Nephron (organoid): ENCODE data around the gene TPK1.
A peak's percentile ranks its signal among the peaks of the same experiment; 100 is the strongest.

ENCODE experiments used
- H3K27ac Mint-ChIP-seq, 3 experiments: 2 replicates each; pipeline ENCODE4 v1.8.0; 2020; ENCODE audit warnings: mixed read lengths in 3 of 3, mild to moderate bottlenecking in 2 of 3, moderate library complexity in 1 of 3
- H3K27me3 Mint-ChIP-seq: 2 replicates; pipeline ENCODE4 v1.8.0; 2021; ENCODE audit warnings: low read depth, mild to moderate bottlenecking, moderate library complexity, mixed read lengths
- H3K36me3 Mint-ChIP-seq: 2 replicates; pipeline ENCODE4 v1.8.0; 2020; ENCODE audit warnings: low read depth, mixed read lengths
- H3K4me1 Mint-ChIP-seq: 2 replicates; pipeline ENCODE4 v1.8.0; 2020; ENCODE audit warnings: mixed read lengths
- H3K4me3 Mint-ChIP-seq, 3 experiments: 2 replicates each; pipeline ENCODE4 v1.8.0; 2020; ENCODE audit warnings: mild to moderate bottlenecking in 3 of 3, mixed read lengths in 3 of 3, moderate library complexity in 2 of 3
- H3K9me3 Mint-ChIP-seq: 2 replicates; pipeline ENCODE4 v1.8.0; 2020; ENCODE audit warnings: mixed read lengths
- TF ChIP-seq, protein P1 (sequence below), 3 experiments: fragments of 200-600 bp; sonication (generic); IDR thresholded peaks; one replicate each; pipeline ENCODE4 v1.5.0; 2021; ENCODE audit warnings: antibody characterized with exemption in 3 of 3; ENCODE audit not compliant: unreplicated experiment in 3 of 3

Gene TPK1

GRCh38 chr7:144761493-144761892 lies 74.4 kb downstream of the TPK1 start:
- Mint-ChIP-seq H3K4me1 (no peaks in the 10 kb centered on the region), H3K27ac (peak overlapping the region in 1 of 3 experiments; percentile 30), H3K36me3 (no peaks in the 10 kb centered on the region), H3K27me3 (no peaks in the 10 kb centered on the region), H3K4me3 (no peak overlapping the region), H3K9me3 (no peaks in the 10 kb centered on the region)
- TF ChIP-seq, protein P1, sequence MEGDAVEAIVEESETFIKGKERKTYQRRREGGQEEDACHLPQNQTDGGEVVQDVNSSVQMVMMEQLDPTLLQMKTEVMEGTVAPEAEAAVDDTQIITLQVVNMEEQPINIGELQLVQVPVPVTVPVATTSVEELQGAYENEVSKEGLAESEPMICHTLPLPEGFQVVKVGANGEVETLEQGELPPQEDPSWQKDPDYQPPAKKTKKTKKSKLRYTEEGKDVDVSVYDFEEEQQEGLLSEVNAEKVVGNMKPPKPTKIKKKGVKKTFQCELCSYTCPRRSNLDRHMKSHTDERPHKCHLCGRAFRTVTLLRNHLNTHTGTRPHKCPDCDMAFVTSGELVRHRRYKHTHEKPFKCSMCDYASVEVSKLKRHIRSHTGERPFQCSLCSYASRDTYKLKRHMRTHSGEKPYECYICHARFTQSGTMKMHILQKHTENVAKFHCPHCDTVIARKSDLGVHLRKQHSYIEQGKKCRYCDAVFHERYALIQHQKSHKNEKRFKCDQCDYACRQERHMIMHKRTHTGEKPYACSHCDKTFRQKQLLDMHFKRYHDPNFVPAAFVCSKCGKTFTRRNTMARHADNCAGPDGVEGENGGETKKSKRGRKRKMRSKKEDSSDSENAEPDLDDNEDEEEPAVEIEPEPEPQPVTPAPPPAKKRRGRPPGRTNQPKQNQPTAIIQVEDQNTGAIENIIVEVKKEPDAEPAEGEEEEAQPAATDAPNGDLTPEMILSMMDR (IDR thresholded peaks at IDR 0.05; ENCODE audit: unreplicated experiment in 3 of 3) = no peak

DNA sequence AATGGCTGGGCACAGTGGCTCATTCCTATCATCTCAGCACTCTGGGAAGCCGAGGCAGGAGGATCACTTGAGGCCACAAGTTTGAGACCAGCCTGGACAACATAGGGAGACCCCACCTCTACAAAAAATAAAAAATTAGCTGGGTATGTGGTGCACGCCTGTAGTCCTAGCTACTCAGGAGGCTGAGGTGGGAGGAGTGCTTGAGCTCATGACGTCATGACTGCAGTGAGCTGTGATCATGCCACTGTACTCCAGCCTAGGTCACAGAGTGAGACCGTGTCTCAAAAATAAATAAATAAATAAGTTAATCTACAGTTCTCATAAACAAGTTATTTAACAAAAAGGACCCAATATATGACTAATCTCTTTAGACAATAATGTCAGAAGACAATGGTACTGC lies 76.2 kb downstream of the TPK1 start:
- peaks cover 7% of the 10 kb centered on the region for H3K9me3 Mint-ChIP-seq
- no peak overlapping the region for H3K4me3 Mint-ChIP-seq
- no peak overlapping the region for H3K27ac Mint-ChIP-seq
- H3K27me3 Mint-ChIP-seq = no peaks in the 10 kb centered on the region
- TF ChIP-seq, protein P1 (IDR thresholded peaks at IDR 0.05; ENCODE audit: unreplicated experiment in 3 of 3) = no peak
- H3K36me3 Mint-ChIP-seq = no peaks in the 10 kb centered on the region
- no peaks in the 10 kb centered on the region for H3K4me1 Mint-ChIP-seq

DNA sequence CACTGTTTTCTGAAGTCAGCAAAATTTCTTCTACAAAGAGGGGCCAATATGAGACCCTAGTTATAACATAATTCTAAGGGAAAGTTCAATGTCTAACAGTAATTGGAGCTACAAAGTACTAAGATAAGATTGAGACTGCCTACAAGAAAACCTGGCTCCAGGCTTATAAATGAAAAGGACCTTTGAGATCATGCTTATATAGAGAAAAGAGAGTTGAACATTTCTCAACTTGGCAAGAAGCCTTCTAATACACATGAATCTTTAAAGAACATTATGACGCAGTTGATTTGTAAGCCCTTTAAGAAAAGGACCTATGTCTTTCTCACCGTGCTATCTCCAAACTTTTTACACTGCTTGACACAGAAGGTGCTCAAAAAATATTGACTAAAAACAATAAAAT lies 87.9 kb downstream of the TPK1 start:
- Mint-ChIP-seq H3K36me3 (no peaks in the 10 kb centered on the region), H3K27ac (peak overlapping the region in 2 of 3 experiments; percentile 41 to 83), H3K27me3 (no peaks in the 10 kb centered on the region), H3K4me1 (peaks cover 7% of the 10 kb centered on the region), H3K4me3 (no peak overlapping the region), H3K9me3 (peaks cover 12% of the 10 kb centered on the region)
- TF ChIP-seq, protein P1 (IDR thresholded peaks at IDR 0.05; ENCODE audit: unreplicated experiment in 3 of 3) = no peak

DNA sequence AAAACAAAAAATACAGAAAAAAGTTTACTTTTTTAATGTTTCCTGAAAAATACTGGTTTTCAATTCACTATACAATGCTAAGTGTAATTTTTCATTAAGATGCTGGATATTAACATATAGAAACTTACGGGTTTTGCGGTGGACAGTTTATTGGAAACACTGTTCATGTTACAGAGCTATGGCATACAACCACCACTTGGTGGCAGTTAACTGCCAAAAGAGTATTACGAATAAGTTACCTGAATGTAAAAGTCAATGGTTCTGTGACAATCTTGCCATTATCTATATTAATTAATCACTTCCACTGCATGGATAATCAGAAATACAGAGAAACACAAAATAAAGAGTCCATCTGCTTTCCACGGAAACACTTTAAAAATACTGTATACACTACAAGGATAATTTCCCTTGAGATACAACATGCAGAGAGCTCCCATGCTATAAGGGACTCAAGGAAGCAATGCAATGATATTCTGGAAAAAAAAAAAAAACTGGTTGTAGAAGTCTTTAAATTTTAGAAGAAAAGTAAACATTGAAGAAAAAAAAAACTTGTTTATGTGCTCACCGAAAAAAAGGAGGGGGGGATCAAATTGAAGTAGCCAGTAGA lies 97.0 kb downstream of the TPK1 start:
- no peak overlapping the region for H3K4me3 Mint-ChIP-seq
- H3K36me3 Mint-ChIP-seq = no peaks in the 10 kb centered on the region
- peaks cover 8% of the 10 kb centered on the region for H3K4me1 Mint-ChIP-seq
- TF ChIP-seq, protein P1 (IDR thresholded peaks at IDR 0.05; ENCODE audit: unreplicated experiment in 3 of 3) = peak; percentile 65 to 68 (median 66)
- no peaks in the 10 kb centered on the region for H3K9me3 Mint-ChIP-seq
- no peaks in the 10 kb centered on the region for H3K27me3 Mint-ChIP-seq
- no peak overlapping the region for H3K27ac Mint-ChIP-seq

GRCh38 chr7:144738146-144738545 lies 97.7 kb downstream of the TPK1 start:
- Mint-ChIP-seq H3K27ac (no peak overlapping the region), H3K4me1 (peaks cover 8% of the 10 kb centered on the region), H3K27me3 (no peaks in the 10 kb centered on the region), H3K9me3 (no peaks in the 10 kb centered on the region), H3K4me3 (no peak overlapping the region), H3K36me3 (no peaks in the 10 kb centered on the region)
- TF ChIP-seq, protein P1 (IDR thresholded peaks at IDR 0.05; ENCODE audit: unreplicated experiment in 3 of 3) = no peak

DNA sequence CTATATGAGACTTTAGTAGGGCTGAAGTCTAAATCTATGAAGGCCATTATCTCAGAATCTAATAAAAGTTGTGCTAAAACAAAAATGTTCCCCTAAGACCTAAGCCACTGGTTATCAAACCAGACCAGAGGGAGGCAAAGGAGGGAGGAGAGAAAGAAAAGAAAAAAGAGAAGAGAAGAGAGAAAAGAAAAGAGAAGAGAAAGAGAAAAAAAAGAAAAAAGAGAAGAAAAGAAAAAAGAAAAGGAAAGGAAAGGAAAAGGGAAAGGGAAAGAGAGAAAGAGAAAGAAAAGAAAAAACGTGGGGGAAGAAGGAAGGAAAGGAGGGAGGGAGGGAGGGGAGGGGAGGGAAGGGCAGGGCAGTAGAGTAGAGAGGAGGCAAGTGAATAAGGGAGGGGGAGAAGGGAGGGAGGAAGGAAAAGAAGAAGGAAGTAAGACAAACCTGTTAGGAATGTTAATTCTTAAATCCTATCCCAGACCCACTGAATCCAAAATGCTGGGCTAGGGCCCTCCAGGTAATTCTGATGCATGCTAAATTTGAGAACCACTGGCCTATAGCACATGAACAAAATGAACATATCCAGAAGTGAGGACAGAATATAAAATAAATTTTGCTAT lies 98.9 kb downstream of the TPK1 start:
- TF ChIP-seq, protein P1 (IDR thresholded peaks at IDR 0.05; ENCODE audit: unreplicated experiment in 3 of 3) = no peak
- Mint-ChIP-seq H3K4me3 (no peak overlapping the region), H3K27ac (no peak overlapping the region), H3K36me3 (no peaks in the 10 kb centered on the region), H3K4me1 (peaks cover 8% of the 10 kb centered on the region), H3K27me3 (no peaks in the 10 kb centered on the region), H3K9me3 (no peaks in the 10 kb centered on the region)
